IPS-NIHi7 (cell line): ENCODE results near the gene ERBB4.
A peak's percentile ranks its signal among the peaks of the same experiment; 100 is the strongest.

Source experiments
- DNase-seq: peaks from one replicate; pipeline ENCODE4 v3.0.0; 2012; ENCODE audit warnings: mixed read lengths; ENCODE audit errors: extremely low spot score

Gene ERBB4

GRCh38 chr2:212083492-212083891 is 455.1 kb downstream of the ERBB4 start:
- DNase-seq, result no peak

GRCh38 chr2:212078103-212078502 is 460.5 kb downstream of the ERBB4 start:
- DNase-seq, result no peak

- DNase-seq, result no peak
Observed at GRCh38 chr2:212076456-212076855, 462.1 kb downstream of the ERBB4 start.

DNA sequence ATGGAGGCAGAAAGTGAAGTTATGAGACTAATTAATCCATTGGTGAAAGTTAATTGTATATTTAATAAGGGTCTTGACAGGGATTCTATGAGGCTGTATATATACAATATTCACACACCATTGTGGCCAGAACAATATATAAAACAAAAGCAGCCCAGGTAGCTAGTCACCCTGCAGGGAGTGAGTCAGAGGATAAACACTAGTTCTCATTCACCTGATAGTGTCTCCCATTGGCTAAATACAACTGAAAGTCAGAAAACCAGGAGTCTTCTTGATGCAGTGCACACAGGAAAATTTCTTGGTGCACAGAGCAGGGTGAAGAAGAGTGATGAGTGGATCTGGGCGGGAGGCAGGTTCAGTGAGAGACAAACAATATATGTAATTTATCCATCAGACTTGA is 465.2 kb downstream of the ERBB4 start:
- DNase-seq, result peak; percentile 11

DNA sequence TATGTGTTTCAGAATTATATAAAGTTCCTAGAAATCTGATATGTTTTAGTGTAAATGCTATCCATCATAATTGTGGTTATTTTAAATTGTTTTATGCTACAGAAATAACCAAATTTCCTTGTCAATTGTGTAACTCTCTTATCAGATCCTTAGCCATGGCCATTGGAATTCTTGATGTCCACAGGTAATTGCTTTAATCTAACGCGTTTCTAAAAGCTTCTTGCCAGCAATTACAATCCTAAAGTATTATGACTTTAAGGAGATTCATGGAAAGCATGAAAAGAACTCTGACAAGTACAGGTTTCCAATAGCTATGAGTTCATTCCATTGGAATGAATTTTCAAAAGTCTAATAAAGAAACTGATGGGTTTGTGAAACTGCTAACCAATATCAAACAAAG is 472.1 kb downstream of the ERBB4 start:
- DNase-seq, result no peak

DNA sequence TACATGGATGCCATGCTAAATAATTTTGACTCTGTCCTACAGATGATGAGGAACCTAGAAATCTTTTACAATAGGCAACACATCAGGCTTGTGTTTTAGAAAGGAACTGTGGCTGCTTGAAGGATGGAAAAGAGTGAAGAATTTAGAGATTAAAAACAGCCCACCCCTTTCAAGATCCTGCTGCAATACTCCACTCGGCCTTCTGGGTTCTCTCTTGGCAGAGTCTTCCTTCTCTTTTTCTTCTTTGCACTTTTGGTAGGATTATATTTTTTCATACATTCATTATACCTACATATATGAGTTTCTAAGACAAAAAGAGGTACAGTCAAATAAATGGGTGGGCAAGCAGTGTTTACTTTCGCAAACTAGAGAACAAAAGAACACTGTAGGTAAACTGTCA is 474.3 kb downstream of the ERBB4 start:
- DNase-seq, result peak; percentile 10

GRCh38 chr2:212052412-212053159 is 486.0 kb downstream of the ERBB4 start:
- DNase-seq, result no peak

- DNase-seq, result no peak
Observed at GRCh38 chr2:212050871-212051270, 487.7 kb downstream of the ERBB4 start.

- DNase-seq, result no peak
Observed at GRCh38 chr2:212042562-212042961, 496.0 kb downstream of the ERBB4 start.

GRCh38 chr2:212037062-212037461 is 501.5 kb downstream of the ERBB4 start:
- no peak for DNase-seq

- DNase-seq, result no peak
Observed at GRCh38 chr2:212034841-212035585, 503.6 kb downstream of the ERBB4 start.

DNA sequence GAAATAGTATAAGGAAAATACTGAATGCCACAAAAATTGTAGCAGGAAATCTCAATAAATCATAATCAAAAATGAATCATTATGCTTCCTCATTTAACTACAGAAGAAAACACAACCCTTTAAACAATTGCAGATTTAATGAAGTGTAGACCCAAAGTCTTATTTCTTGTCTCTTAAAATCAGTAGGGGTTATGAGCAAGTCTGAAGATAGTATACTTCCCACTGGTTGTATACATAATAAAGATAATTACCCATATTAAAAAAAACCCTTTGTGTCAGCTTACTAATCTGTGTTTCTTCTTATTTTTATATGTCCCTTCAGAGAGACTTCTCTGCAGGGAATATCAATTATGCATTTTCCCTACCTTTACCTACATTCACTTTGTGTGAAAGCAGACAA is 504.7 kb downstream of the ERBB4 start:
- DNase-seq, result no peak

- DNase-seq, result no peak
Observed at GRCh38 chr2:212032536-212033219, 505.9 kb downstream of the ERBB4 start.

DNA sequence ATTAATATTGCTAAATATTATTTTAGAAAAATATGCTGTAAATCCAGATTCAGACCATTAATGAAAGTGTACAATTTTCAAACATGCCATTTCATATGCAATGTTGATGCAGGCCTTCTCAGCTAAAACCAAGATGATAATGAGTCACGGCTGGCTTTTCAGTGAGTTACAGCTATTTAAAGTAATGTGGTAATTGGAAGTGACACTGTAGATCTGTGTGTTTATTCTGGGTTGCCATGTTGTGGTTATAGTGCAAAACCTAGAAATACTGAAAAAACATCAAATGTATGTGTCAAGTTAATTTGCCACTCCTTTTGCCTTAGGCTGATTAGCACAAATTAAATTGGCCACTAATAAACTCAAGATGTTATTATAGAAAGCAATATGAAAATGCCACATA is 506.6 kb downstream of the ERBB4 start:
- no peak for DNase-seq

- no peak for DNase-seq
Observed at GRCh38 chr2:212030709-212031108, 507.9 kb downstream of the ERBB4 start.

DNA sequence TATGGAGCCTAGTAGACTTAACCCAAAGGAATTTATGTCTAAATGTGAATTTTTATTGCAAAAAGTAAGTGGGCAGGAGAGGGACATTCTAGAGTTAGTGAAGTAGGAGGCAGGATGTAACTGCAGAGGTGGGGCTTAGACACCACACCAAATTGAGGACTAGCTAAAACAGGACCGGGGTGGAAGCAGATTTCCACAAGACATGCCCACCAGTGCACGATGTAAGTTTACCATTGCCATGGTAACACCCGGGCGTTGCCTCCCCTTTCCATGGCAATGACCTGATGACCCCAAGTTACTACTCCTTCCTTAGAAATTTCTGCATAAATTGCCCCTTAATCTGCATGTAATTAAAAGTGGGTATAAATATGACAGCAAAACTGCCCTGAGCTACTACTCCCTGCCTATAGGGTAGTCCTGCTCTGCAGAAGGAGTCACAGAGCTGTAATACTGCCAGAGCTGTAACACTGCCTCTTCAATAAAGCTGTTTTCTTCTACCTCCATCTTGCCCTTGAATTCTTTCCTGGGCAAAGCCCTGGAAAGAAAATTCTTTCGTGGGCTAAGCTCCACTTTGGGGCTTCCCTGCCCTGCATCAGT is 509.7 kb downstream of the ERBB4 start:
- no peak for DNase-seq

DNA sequence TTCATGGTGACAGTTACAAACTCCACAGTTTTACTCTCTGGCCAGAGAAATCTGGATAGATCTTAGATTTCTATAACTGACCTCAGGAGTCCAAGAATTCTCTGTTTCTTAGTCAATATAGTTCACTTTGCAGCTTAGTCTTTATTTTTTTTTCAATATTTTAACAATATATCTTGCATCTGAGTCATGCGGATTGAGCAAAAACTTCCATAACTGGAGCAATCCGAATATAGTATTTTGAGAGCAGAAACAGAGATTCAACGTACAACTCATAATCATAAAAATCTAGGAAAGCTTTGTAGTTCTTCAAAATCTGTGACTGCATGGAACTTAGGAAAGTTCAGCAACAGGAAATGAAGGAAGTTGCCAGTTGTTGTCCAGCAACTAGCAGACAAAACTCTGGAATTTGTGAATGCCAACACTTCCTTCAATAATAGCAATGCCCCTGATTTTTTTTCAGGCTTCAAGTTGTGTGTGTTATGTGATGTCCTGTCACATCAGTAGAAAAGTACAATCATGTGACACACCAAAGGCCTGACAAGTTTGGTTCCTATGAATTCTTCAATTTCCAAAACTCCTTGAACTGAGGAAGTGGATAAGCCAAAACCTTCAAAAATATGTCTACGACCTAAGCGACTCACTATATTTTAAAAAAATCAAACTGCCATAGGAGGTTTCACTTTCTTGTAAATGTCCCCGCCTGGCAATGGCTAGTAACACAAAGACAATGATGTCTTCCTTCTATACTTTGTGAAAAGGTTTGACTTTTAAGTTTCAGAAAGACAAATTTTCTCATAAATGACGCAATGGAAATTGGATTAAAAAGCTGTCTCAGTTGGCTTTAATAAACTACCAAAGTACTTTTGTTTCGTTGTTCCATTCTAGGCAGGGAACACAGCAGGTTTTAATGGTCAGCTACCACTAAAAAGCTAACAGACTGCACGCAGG is 510.6 kb downstream of the ERBB4 start:
- no peak for DNase-seq

DNA sequence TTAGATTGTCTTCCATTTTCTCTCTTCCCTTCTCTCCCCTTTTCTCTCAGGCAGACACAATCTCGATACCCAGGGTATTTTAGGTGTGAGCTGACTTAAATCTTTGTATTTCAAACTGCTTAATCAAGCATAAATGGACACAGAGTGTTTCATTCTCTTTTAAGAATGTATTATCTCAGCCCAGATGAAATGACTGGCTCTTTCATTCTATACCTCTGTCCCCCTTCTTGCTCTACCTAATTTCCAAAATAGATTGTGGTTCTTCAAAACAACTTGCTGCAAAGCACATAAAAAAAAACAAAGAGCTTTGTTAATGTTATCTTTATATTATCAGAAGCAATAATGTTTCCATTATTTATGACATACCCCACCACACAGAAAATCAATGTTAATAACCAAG is 514.6 kb downstream of the ERBB4 start:
- DNase-seq, result no peak

GRCh38 chr2:212022966-212023365 is 515.6 kb downstream of the ERBB4 start:
- DNase-seq, result no peak

- DNase-seq, result no peak
Observed at GRCh38 chr2:212021947-212022346, 516.7 kb downstream of the ERBB4 start.

- no peak for DNase-seq
Observed at GRCh38 chr2:212015588-212015987, 523.0 kb downstream of the ERBB4 start.
